T47D (cell line): ENCODE results near the gene PTPRT.

ENCODE experiments used
- DNase-seq, 2 experiments: peaks; one replicate each; pipeline versions ENCODE4 v3.0.0 to v3.0.0-alpha.2; 2011 to 2012; ENCODE audit warnings: low read depth in 1 of 2, low spot score in 1 of 2
- JUND ChIP-seq: IDR thresholded peaks from 2 replicates; pipeline ENCODE4 v1.6.1; 2012; ENCODE audit warnings: low read depth
- in situ Hi-C: cut with HindIII; loops from 2 replicates; pipeline ENCODE4 v1.10.0; 2016; ENCODE audit warnings: low sequenced_read_pairs, low pct_unique_long_range_greater_than_20kb

Gene PTPRT

GRCh38 chr20:42641886-42642285 is 547.8 kb downstream of the PTPRT start:
- in situ Hi-C loops = no loop called here
- no peak for DNase-seq
- TF ChIP-seq JUND = no peak

- in situ Hi-C loops = no loop called here
- no peak for DNase-seq
- TF ChIP-seq JUND = no peak
Measured at GRCh38 chr20:42639140-42639539, 550.6 kb downstream of the PTPRT start.

- TF ChIP-seq JUND = no peak
- in situ Hi-C loops = no loop called here
- DNase-seq = no peak
Measured at GRCh38 chr20:42635699-42636411, 553.9 kb downstream of the PTPRT start.

- in situ Hi-C loops = no loop called here
- DNase-seq = no peak
- TF ChIP-seq JUND = no peak
Measured at GRCh38 chr20:42634156-42634555, 555.5 kb downstream of the PTPRT start.

- in situ Hi-C loops = no loop called here
- DNase-seq = no peak
- TF ChIP-seq JUND = no peak
Measured at GRCh38 chr20:42628683-42629082, 561.0 kb downstream of the PTPRT start.

GRCh38 chr20:42613076-42613475 is 576.6 kb downstream of the PTPRT start:
- DNase-seq = no peak
- in situ Hi-C loops = no loop called here
- TF ChIP-seq JUND = no peak

GRCh38 chr20:42611889-42612837 is 577.5 kb downstream of the PTPRT start:
- no peak for TF ChIP-seq JUND
- in situ Hi-C loops = no loop called here
- DNase-seq = no peak

GRCh38 chr20:42611423-42611822 is 578.3 kb downstream of the PTPRT start:
- no peak for DNase-seq
- no peak for TF ChIP-seq JUND
- in situ Hi-C loops = no loop called here

- no peak for DNase-seq
- in situ Hi-C loops = no loop called here
- TF ChIP-seq JUND = no peak
Measured at GRCh38 chr20:42610070-42610469, 579.6 kb downstream of the PTPRT start.

- no peak for DNase-seq
- in situ Hi-C loops = no loop called here
- TF ChIP-seq JUND = no peak
Measured at GRCh38 chr20:42609618-42610017, 580.1 kb downstream of the PTPRT start.

GRCh38 chr20:42604998-42605956 is 584.4 kb downstream of the PTPRT start:
- TF ChIP-seq JUND = no peak
- in situ Hi-C loops = no loop called here
- no peak for DNase-seq

GRCh38 chr20:42603655-42604054 is 586.1 kb downstream of the PTPRT start:
- no peak for DNase-seq
- TF ChIP-seq JUND = no peak
- in situ Hi-C loops = no loop called here
